DOHH2 (cell line): ENCODE measurements around the gene ZNF296.

Source experiments
- H3F3A ChIP-seq: fragments of 200-600 bp; sonication (generic), shearing (Covaris generic); 2 replicates; pipeline ENCODE4 v1.6.0; 2016; ENCODE audit warnings: antibody characterized with exemption, mild to moderate bottlenecking; ENCODE audit not compliant: control insufficient read depth, insufficient read depth
- H3K27ac ChIP-seq: fragments of 200-600 bp; sonication (generic); 2 replicates; pipeline ENCODE4 v1.5.1; 2014; ENCODE audit warnings: low read depth, mild to moderate bottlenecking, low read length, moderate library complexity
- H3K27me3 ChIP-seq: fragments of 200-600 bp; sonication (generic); 2 replicates; pipeline ENCODE4 v1.6.1; 2014; ENCODE audit warnings: mild to moderate bottlenecking, low read length, mixed read lengths; ENCODE audit not compliant: control insufficient read depth
- H3K36me3 ChIP-seq: fragments of 200-600 bp; sonication (generic); 2 replicates; pipeline ENCODE4 v1.6.1; 2014; ENCODE audit warnings: mild to moderate bottlenecking, low read length, moderate library complexity, mixed read lengths; ENCODE audit not compliant: control insufficient read depth
- H3K4me1 ChIP-seq: fragments of 200-600 bp; sonication (generic); 2 replicates; pipeline ENCODE4 v1.6.1; 2014; ENCODE audit warnings: mild to moderate bottlenecking, low read length, mixed read lengths; ENCODE audit not compliant: control insufficient read depth
- H3K4me2 ChIP-seq: fragments of 200-600 bp; sonication (generic); 2 replicates; pipeline ENCODE4 v1.6.0; 2014; ENCODE audit warnings: mild to moderate bottlenecking, low read length, moderate library complexity
- H3K4me3 ChIP-seq: fragments of 200-600 bp; sonication (generic); 2 replicates; pipeline ENCODE4 v1.5.1; 2014; ENCODE audit warnings: mild to moderate bottlenecking, low read length, mixed read lengths
- H3K79me2 ChIP-seq: fragments of 200-600 bp; sonication (generic); 2 replicates; pipeline ENCODE4 v1.6.1; 2014; ENCODE audit warnings: mild to moderate bottlenecking, low read length, mixed read lengths; ENCODE audit not compliant: control insufficient read depth
- H3K9me2 ChIP-seq: fragments of 200-600 bp; sonication (generic); replicated peaks from 2 replicates; pipeline ENCODE4 v1.6.1; 2014; ENCODE audit warnings: mild to moderate bottlenecking, low read length, mixed read lengths; ENCODE audit not compliant: control insufficient read depth
- H3K9me3 ChIP-seq: fragments of 200-600 bp; sonication (generic); 2 replicates; pipeline ENCODE4 v1.6.1; 2014; ENCODE audit warnings: antibody characterized with exemption, low read length, mixed read lengths; ENCODE audit not compliant: control insufficient read depth, insufficient read depth
- H4K20me1 ChIP-seq: fragments of 200-600 bp; sonication (generic); 2 replicates; pipeline ENCODE4 v1.6.0; 2014; ENCODE audit warnings: low read depth, mild to moderate bottlenecking, antibody characterized with exemption, low read length, moderate library complexity; ENCODE audit not compliant: control insufficient read depth, insufficient read depth
- EZH2phosphoT487 ChIP-seq: fragments of 200-600 bp; sonication (generic); IDR thresholded peaks from 2 replicates; pipeline ENCODE4 v1.6.1; 2017; ENCODE audit warnings: borderline replicate concordance, mild to moderate bottlenecking, antibody characterized with exemption, low read length, moderate library complexity, mixed read lengths
- TF ChIP-seq, protein P1 (sequence below): fragments of 200-600 bp; sonication (generic); IDR thresholded peaks from one replicate; pipeline ENCODE4 v1.5.1; 2014; ENCODE audit warnings: antibody characterized with exemption, mild to moderate bottlenecking, low read depth, low read length; ENCODE audit not compliant: poor library complexity, severe bottlenecking

ZNF296 gene

DNA sequence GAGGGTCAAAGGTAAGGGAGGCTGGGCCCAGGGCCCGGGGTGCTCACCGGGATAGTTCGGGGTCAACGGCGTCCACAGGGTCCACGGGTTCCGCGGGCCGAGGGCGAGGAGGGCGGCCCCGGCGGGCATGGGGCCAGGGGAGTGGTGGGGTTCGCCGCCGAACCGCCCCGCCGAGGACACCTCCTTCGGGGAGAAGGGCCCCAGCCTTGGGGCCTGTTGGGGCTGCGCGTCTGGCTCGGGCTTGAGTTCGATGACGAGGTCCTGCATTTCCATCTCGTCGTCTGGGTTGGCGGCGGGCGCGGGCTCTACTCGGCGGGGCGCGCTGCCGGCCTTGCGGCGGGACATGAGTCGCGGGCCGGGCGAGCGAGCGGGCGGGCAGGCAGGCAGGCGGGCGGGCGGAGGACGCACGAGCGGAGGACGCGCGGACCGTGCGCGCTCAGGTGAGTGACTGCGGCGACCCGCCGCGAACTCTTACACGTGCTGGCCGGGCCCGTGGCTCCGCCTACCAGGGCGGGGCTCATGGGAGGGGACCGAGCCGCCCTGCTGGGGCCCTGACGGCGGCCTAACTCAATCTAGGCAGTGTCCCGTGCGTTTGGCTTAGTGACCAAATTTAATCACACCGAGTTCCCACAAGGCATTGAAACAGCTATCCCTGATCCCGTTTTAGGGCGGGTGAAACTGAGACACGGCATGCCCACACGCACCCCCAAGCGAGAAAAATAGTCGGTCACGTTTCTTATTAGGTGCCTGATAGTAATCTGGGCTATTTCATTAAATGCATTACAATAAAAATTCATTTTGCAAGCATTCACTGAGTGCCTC is at the start of gene ZNF296:
Gene ZNF296 (minus strand): TSS at position 450 of the 822 bp plus-strand sequence. CDS start 105 bp downstream, at position 345.
- H3K4me3 ChIP-seq = peak within 1 kb of the TSS; percentile 95
- H3K36me3 ChIP-seq = peaks cover 66% of the 10 kb centered on the region
- peak within 1 kb of the TSS; percentile 75 for H3K4me2 ChIP-seq
- H3K27me3 ChIP-seq = no peaks in the 10 kb centered on the region
- peaks cover 57% of the 10 kb centered on the region for H3K4me1 ChIP-seq
- H3K79me2 ChIP-seq = peaks cover 91% of the 10 kb centered on the region
- H4K20me1 ChIP-seq = peaks cover 17% of the 10 kb centered on the region
- peak within 1 kb of the TSS; percentile 92 for H3K27ac ChIP-seq
- no peaks in the 10 kb centered on the region for H3K9me3 ChIP-seq
- H3K9me2 ChIP-seq = no peaks in the 10 kb centered on the region
- peaks cover 29% of the 10 kb centered on the region for H3F3A ChIP-seq
- TF ChIP-seq, protein P1, sequence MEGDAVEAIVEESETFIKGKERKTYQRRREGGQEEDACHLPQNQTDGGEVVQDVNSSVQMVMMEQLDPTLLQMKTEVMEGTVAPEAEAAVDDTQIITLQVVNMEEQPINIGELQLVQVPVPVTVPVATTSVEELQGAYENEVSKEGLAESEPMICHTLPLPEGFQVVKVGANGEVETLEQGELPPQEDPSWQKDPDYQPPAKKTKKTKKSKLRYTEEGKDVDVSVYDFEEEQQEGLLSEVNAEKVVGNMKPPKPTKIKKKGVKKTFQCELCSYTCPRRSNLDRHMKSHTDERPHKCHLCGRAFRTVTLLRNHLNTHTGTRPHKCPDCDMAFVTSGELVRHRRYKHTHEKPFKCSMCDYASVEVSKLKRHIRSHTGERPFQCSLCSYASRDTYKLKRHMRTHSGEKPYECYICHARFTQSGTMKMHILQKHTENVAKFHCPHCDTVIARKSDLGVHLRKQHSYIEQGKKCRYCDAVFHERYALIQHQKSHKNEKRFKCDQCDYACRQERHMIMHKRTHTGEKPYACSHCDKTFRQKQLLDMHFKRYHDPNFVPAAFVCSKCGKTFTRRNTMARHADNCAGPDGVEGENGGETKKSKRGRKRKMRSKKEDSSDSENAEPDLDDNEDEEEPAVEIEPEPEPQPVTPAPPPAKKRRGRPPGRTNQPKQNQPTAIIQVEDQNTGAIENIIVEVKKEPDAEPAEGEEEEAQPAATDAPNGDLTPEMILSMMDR = no peak
- TF ChIP-seq EZH2phosphoT487 = no peak

GRCh38 chr19:45125360-45125759 is 49.1 kb upstream of the ZNF296 start:
- H3K4me1 ChIP-seq = peaks cover 13% of the 10 kb centered on the region
- TF ChIP-seq, protein P1 = no peak
- no peak for TF ChIP-seq EZH2phosphoT487
- H3K9me2 ChIP-seq = no peaks in the 10 kb centered on the region
- H3K79me2 ChIP-seq = peaks cover 88% of the 10 kb centered on the region
- no peaks in the 10 kb centered on the region for H3K36me3 ChIP-seq
- H3K27ac ChIP-seq = no peak overlapping the region
- peaks cover 16% of the 10 kb centered on the region for H4K20me1 ChIP-seq
- H3K4me3 ChIP-seq = no peak overlapping the region
- H3F3A ChIP-seq = peaks cover 4% of the 10 kb centered on the region; the same call in 1 of the 2 replicates
- no peak overlapping the region for H3K4me2 ChIP-seq
- no peaks in the 10 kb centered on the region for H3K27me3 ChIP-seq
- no peaks in the 10 kb centered on the region for H3K9me3 ChIP-seq

DNA sequence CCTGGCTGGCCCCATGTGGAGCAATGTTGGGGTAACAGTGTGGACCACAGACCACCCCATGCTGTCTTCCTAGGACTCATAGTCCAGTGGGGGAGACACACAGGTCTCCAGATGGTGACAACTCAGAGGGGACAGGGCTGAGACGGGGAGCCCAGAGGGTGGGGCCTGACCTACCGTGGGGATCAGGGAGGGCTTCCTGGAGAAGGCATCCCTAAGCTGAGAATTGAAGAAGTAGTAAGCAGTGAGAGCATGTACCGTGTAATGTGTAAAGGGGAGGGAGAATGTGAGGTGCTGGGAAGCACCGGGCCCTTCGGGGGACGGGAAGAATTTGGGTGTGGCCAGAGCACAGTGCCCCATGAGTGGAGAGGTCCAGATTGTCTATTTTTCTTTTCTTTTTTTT is 47.7 kb upstream of the ZNF296 start:
- no peaks in the 10 kb centered on the region for H3K27me3 ChIP-seq
- no peak overlapping the region for H3K27ac ChIP-seq
- no peaks in the 10 kb centered on the region for H3K9me3 ChIP-seq
- H4K20me1 ChIP-seq = peaks cover 21% of the 10 kb centered on the region
- no peaks in the 10 kb centered on the region for H3K9me2 ChIP-seq
- H3K4me1 ChIP-seq = peaks cover 15% of the 10 kb centered on the region
- no peak overlapping the region for H3K4me3 ChIP-seq
- TF ChIP-seq EZH2phosphoT487 = no peak
- TF ChIP-seq, protein P1 = no peak
- H3K36me3 ChIP-seq = no peaks in the 10 kb centered on the region
- H3K79me2 ChIP-seq = peaks cover 91% of the 10 kb centered on the region
- peaks cover 4% of the 10 kb centered on the region; the same call in 1 of the 2 replicates for H3F3A ChIP-seq
- H3K4me2 ChIP-seq = no peak overlapping the region
